ENCODE results near the gene TBC1D14.

- no peak for TF ChIP-seq CTCF (IDR thresholded peaks at IDR 0.05; ENCODE audit: low read depth, low read length)
- no peak for TF ChIP-seq EZH2phosphoT487 (IDR thresholded peaks at IDR 0.05; ENCODE audit: low read depth)
Observed at GRCh38 chr4:6955261-6955911, 45.8 kb downstream of the TBC1D14 start.
